ENCODE data around the gene HMX1.

Gene HMX1

DNA sequence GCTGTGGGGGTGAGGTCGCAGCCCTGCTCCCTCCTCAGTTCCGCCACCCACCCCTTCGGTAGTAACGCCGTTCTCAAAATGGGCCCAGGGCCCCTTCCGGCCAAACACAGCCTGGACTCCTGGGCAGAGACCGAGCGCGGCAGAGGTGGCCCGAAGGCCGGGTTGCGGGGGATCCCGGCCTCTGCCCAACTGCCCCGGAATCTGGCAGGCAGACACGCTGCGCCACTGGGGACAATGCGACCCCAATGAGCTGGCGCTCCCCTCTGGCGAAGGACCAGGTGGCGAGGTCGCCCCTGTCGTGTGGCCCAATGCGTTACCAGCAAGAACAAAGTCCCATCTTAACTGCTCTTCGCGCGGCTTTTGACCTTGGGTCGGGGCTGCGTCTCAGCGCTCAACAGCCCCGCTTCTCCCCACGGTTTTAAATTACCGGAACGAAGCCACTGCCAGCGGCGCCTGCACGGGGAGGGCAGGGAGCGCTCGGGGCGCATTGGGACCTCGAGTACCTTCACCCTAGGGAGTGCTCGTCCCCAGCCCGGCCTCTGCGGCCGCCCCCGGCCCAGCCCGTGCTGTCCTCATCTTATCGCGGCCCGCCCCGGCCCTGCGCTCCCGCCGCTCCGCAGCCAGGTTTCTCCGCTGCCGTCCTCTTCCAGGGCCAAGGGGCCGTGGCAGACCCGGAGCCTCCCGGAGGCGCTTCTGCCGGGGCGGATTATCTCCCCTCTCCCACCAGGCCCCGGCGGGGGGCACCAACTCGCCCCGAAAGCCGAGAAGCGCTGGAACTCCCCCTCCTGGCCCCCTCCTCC is 22.2 kb upstream of the HMX1 start:
- Histone ChIP-seq H3K27ac (no peak overlapping the region), H3K9me3 (no peaks in the 10 kb centered on the region), H3K4me1 (peaks cover 0 to 30% (median 15%) of the 10 kb centered on the region in 4 donors), H3K27me3 (peaks cover 0 to 91% of the 10 kb centered on the region in 2 donors), H3K4me3 (no peak overlapping the region), H3K36me3 (no peaks in the 10 kb centered on the region)
- intact Hi-C loops (cut with DNase I; ENCODE audit: low total_unique reads), result no loop called here
- no peak for DNase-seq
- TF ChIP-seq CTCF (IDR thresholded peaks at IDR 0.05), result no peak

DNA sequence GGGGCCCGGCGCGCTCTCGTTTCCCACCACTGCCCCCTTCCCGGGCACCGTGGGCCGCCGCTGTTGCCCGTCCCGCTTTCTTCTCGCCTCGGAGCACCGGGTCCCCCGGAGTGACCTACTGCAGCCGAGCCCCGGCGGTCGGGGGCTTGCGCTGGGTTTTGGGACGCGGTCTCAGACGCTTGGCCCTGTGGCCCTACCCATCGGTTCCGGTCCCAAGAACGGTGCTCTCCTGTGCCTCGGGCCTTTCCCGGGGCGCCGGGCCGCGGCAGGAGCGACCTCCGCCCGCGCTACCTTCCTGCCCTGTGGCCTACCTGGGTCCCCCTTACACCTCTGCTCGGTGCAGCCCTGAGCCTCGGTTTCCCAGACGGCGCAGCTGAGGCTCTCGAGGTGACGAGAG is 21.6 kb upstream of the HMX1 start:
- peaks cover 0 to 92% of the 10 kb centered on the region in 2 donors for H3K27me3 ChIP-seq
- no peak for DNase-seq
- no peaks in the 10 kb centered on the region for H3K36me3 ChIP-seq
- no peak for TF ChIP-seq CTCF (IDR thresholded peaks at IDR 0.05)
- H3K4me3 ChIP-seq, result no peak overlapping the region
- intact Hi-C loops (cut with DNase I; ENCODE audit: low total_unique reads), result no loop called here
- H3K9me3 ChIP-seq, result no peaks in the 10 kb centered on the region
- H3K27ac ChIP-seq, result no peak overlapping the region
- peaks cover 0 to 30% (median 15%) of the 10 kb centered on the region in 4 donors for H3K4me1 ChIP-seq

GRCh38 chr4:8892556-8893226 is 21.1 kb upstream of the HMX1 start:
- H3K27me3 ChIP-seq, result peaks cover 0 to 92% of the 10 kb centered on the region in 2 donors

DNA sequence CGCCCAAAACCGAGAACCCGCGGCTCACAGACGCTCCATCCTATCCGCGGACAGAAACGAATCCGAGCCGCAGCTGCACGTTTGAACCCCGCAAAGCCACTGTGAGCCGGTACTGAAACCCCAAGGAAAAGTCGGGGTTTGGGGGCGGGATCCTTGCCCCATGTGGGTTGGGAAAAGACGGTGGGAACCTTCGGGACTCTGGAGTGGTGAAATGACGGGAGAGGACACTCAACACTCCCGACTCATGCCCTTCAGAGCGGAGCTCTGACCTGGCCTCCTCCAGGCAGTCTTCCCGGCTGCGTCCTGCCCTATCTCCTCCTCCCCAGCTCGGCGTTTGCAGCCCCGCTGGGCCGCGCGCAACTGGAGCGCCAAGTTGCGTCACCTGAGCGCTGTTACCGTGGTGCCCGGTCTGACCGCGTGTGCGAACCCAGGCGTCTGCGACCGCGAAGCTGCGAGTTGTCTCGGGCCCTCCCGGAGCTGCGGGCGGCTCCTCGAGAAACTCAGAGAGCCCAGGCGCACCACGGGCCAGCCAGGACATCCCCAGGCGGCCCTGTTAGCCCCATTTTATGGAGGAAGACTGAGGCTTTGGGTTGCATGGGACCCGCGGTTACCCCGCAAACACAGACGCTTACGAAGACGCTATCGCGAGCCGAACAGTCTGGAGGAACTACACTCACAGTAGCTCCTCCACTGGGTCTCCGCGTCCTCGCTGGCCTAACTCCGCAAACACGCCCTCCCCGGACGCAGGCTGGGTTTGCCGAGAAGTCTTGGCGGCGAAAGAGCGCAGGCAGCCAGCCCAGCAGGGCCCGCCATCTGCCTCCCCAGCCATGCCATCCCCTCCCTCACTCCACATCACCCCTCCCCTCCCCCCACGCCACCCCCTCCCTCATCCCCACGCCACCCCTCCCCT is 20.3 kb upstream of the HMX1 start:
- H3K27ac ChIP-seq, result no peak overlapping the region
- peaks cover 0 to 30% (median 15%) of the 10 kb centered on the region in 4 donors for H3K4me1 ChIP-seq
- no peaks in the 10 kb centered on the region for H3K36me3 ChIP-seq
- no peak for DNase-seq
- peaks cover 0 to 4% (median 2%) of the 10 kb centered on the region in 3 donors for H3K9me3 ChIP-seq
- H3K27me3 ChIP-seq, result peaks cover 0 to 100% of the 10 kb centered on the region in 2 donors
- no peak for TF ChIP-seq CTCF (IDR thresholded peaks at IDR 0.05)
- no peak overlapping the region for H3K4me3 ChIP-seq
- intact Hi-C loops (cut with DNase I; ENCODE audit: low total_unique reads), result no loop called here

More at GRCh38 chr4:8892556-8893226, 21.1 kb upstream of the HMX1 start:
- no peak for DNase-seq
- no peak overlapping the region for H3K4me3 ChIP-seq
- intact Hi-C loops (cut with DNase I; ENCODE audit: low total_unique reads), result no loop called here
- no peaks in the 10 kb centered on the region for H3K9me3 ChIP-seq
- H3K36me3 ChIP-seq, result no peaks in the 10 kb centered on the region
- no peak overlapping the region for H3K27ac ChIP-seq
- no peak for TF ChIP-seq CTCF (IDR thresholded peaks at IDR 0.05)
- H3K4me1 ChIP-seq, result peaks cover 0 to 30% (median 15%) of the 10 kb centered on the region in 4 donors

DNA sequence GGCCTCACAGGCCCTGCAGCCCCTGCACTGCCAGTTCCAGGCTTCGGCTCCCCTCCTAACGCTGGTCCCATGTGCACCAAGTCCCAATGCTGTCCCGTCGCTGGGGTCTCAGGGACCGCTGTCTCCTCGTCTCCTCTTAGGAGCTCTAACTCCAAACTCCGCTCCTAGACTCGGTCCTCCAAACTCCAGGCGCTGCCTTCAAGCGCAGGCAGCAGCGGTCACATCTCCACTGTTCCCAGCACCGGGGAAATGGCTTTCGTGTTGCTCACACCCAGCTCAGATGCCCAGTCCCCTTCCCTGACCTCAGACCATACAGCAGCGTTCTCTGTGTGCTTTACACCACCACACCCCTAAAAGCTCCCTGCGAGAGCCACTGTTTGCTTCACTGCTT is 19.6 kb upstream of the HMX1 start:
- DNase-seq, result no peak
- intact Hi-C loops (cut with DNase I; ENCODE audit: low total_unique reads), result no loop called here
- Histone ChIP-seq H3K4me1 (peaks cover 0 to 30% (median 15%) of the 10 kb centered on the region in 4 donors), H3K36me3 (no peaks in the 10 kb centered on the region), H3K27ac (no peak overlapping the region), H3K9me3 (peaks cover 0 to 8% (median 6%) of the 10 kb centered on the region in 3 donors), H3K4me3 (no peak overlapping the region), H3K27me3 (peaks cover 0 to 100% of the 10 kb centered on the region in 2 donors)
- no peak for TF ChIP-seq CTCF (IDR thresholded peaks at IDR 0.05)

All from tibial artery (tissue), 4 donors.